ENCODE data around the gene GABARAPL1.
"Not testable (repeated sequence)": the region's sequence is repeated elsewhere in the genome, so short reads cannot be mapped to it uniquely, and the experiment has no call there.

DNA sequence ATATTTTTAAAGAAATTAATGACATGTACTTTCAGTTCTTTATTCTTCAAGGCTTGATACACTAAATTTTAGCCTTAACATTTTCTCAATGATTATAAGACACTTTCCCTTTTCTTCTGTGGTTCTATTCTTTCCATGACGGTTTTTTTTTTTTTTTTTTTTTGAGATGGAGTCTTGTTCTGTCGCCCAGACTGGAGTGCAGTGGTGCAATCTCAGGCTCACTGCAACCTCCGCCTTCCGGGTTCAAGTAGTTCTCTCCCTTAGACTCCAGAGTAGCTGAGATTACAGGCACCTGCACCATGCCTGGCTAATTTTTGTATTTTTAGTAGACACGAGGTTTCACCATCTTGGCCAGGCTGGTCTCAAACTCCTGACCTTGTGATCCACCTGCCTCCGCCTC lies 25.7 kb upstream of the GABARAPL1 start:
- not testable (repeated sequence) for TF ChIP-seq POLR2A, POLR2AphosphoS5 (IDR thresholded peaks at IDR 0.05)
